Measurements from ENCODE around the gene INAFM2. TPM values are rescaled to one million over a fixed set of nuclear protein-coding genes. Genes with fewer than 3 reads are reported as not detected.

The INAFM2 gene
- total and polyA plus RNA-seq, 2 of the 4 experiments (the other 2 are of a cell fraction), result 10.4 to 14.0 TPM

GRCh38 chr15:40283615-40284300 lies 39.7 kb upstream of the INAFM2 start:
- H4K5ac ChIP-seq (ENCODE audit: low read depth, low read length), result no peak overlapping the region
- peaks cover 9% of the 10 kb centered on the region for H3K4me1 ChIP-seq (ENCODE audit: control insufficient read depth, insufficient read depth, low read length)
- H4K20me1 ChIP-seq (ENCODE audit: insufficient read depth, low read length), result no peaks in the 10 kb centered on the region
- ChIA-PET CTCF (interaction anchor here (1.0 kb wide), 1 partner anchor 26 kb away, joined by 3 read pairs; no protein-coding TSS in a partner anchor), POLR2A (ENCODE audit: unreplicated experiment) (interaction anchor here (0.7 kb wide), 1 partner anchor 14 kb away, joined by 3 read pairs; no protein-coding TSS in a partner anchor)
- in situ Hi-C loops (cut with MboI; ENCODE audit: low sequenced_read_pairs), result no loop called here
- no peak overlapping the region for H2BK15ac ChIP-seq (ENCODE audit: low read depth, low read length)
- TF ChIP-seq RFX5 (IDR thresholded peaks at IDR 0.05; ENCODE audit: low read depth, low read length), result no peak
- TF ChIP-seq, protein P1, sequence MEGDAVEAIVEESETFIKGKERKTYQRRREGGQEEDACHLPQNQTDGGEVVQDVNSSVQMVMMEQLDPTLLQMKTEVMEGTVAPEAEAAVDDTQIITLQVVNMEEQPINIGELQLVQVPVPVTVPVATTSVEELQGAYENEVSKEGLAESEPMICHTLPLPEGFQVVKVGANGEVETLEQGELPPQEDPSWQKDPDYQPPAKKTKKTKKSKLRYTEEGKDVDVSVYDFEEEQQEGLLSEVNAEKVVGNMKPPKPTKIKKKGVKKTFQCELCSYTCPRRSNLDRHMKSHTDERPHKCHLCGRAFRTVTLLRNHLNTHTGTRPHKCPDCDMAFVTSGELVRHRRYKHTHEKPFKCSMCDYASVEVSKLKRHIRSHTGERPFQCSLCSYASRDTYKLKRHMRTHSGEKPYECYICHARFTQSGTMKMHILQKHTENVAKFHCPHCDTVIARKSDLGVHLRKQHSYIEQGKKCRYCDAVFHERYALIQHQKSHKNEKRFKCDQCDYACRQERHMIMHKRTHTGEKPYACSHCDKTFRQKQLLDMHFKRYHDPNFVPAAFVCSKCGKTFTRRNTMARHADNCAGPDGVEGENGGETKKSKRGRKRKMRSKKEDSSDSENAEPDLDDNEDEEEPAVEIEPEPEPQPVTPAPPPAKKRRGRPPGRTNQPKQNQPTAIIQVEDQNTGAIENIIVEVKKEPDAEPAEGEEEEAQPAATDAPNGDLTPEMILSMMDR (conservative IDR thresholded peaks at IDR 0.05; ENCODE audit: low read depth, low read length), result no peak
- TF ChIP-seq MAZ (IDR thresholded peaks at IDR 0.05; ENCODE audit: borderline replicate concordance, low read depth, low read length), result no peak
- TF ChIP-seq RAD21 (IDR thresholded peaks at IDR 0.05; ENCODE audit: low read length), result no peak
- no peak for TF ChIP-seq FOS (IDR thresholded peaks at IDR 0.05; ENCODE audit: low read depth, low read length)
- TF ChIP-seq NFE2L2 (IDR thresholded peaks at IDR 0.05; ENCODE audit: low read depth, low read length), result no peak
- no peak for TF ChIP-seq RCOR1 (IDR thresholded peaks at IDR 0.05; ENCODE audit: insufficient replicate concordance, low read length)
- TF ChIP-seq POLR2A (IDR thresholded peaks at IDR 0.05; ENCODE audit: low read depth, low read length), result no peak
- TF ChIP-seq BHLHE40 (IDR thresholded peaks at IDR 0.05; ENCODE audit: low read depth, low read length), result no peak
- no peak overlapping the region for H3K4me2 ChIP-seq (ENCODE audit: low read depth, low read length)
- H3K9me3 ChIP-seq (ENCODE audit: control insufficient read depth, insufficient read depth, low read length), result no peaks in the 10 kb centered on the region
- H3K4ac ChIP-seq (ENCODE audit: low read depth, low read length), result no peak overlapping the region
- peak overlapping the region; percentile 49 for H2AFZ ChIP-seq (replicated peaks; ENCODE audit: low read length, poor library complexity)
- DNase-seq (no peak), ATAC-seq (ENCODE audit: low read depth) (no peak)
- whole genome bisulfite sequencing, 2 experiments (ENCODE audit: extremely low coverage in 2 of 2, insufficient read length in 1 of 2), result 32% methylated on average over 16 of the region's 33 CpGs; no CpG with 5 or more reads in 1 of the 2 experiments
- peaks cover 63% of the 10 kb centered on the region for H3K27me3 ChIP-seq (ENCODE audit: control insufficient read depth, insufficient read depth, low read length)
- H3K4me3 ChIP-seq (ENCODE audit: insufficient read depth, low read depth, low read length), result no peak overlapping the region
- H3K27ac ChIP-seq (ENCODE audit: insufficient read depth, low read length), result no peak overlapping the region
- H3K23ac ChIP-seq (ENCODE audit: low read depth, low read length), result no peak overlapping the region
- H3K9ac ChIP-seq (ENCODE audit: low read depth, low read length), result no peak overlapping the region
- H2AK9ac ChIP-seq (replicated peaks; ENCODE audit: low read depth, low read length, poor library complexity), result no peak overlapping the region
- no peak overlapping the region for H3K18ac ChIP-seq (ENCODE audit: low read depth, low read length)
- no peaks in the 10 kb centered on the region for H3K36me3 ChIP-seq (ENCODE audit: control insufficient read depth, insufficient read depth, low read length)
- intact Hi-C loops (cut with micrococcal nuclease), result no loop called here
- no peak overlapping the region for H2BK20ac ChIP-seq (ENCODE audit: low read depth, low read length)
- no peak overlapping the region for H3K56ac ChIP-seq (ENCODE audit: extremely low read depth, insufficient read depth, low read length)
- no peak overlapping the region for H2BK5ac ChIP-seq (ENCODE audit: low read depth, low read length, poor library complexity, severe bottlenecking)
- no peak overlapping the region for H2BK120ac ChIP-seq (ENCODE audit: low read depth, low read length)
- no peak overlapping the region for H3K14ac ChIP-seq (replicated peaks; ENCODE audit: low read depth, low read length)
- no peaks in the 10 kb centered on the region for H3K9me1 ChIP-seq (ENCODE audit: insufficient read depth, low read length)
- H2AK5ac ChIP-seq (ENCODE audit: low read depth, low read length), result no peak overlapping the region
- no peaks in the 10 kb centered on the region for H3K79me1 ChIP-seq (ENCODE audit: low read depth in 1 of 2, low read length in 2 of 2)
- H4K91ac ChIP-seq (ENCODE audit: insufficient read depth, low read depth, low read length), result no peak overlapping the region
- BruUV-seq (replicated peaks), result no TSS peak
- no peak overlapping the region for H4K8ac ChIP-seq (ENCODE audit: low read depth in 2 of 2, low read length in 2 of 2)
- dilution Hi-C loops (cut with HindIII; ENCODE audit: low sequenced_read_pairs, unreplicated experiment), result no loop called here
